ENCODE results near the gene CFL1.
"Not testable (repeated sequence)": the region's sequence is repeated elsewhere in the genome, so short reads cannot be mapped to it uniquely, and the experiment has no call there.

CFL1 gene

DNA sequence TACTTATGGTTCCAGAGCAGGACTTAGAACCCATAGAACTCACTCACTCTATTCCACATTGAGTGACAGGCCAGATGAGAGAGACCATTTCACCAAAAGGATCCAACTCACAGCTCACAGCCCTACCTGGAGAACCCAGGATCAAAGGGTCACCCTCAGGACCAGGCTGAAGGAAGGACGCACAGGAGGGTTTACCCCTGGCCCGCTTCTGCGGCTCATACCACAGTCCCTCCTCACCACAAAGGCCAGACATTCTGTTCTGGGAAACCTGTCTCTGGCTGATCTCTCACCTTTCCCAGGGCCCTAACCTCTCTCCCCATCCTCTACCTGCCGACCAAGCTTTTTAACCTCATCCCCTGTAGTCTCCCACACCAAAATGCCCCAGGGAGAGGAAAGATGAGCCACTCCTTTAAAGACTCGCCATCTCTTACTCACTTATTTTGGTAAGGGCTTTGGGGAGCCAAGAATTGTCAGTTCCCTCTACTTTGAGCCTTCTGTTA, 37.6 kb upstream of the CFL1 start:
- Histone ChIP-seq H3K27me3 (peaks cover 25% of the 10 kb centered on the region), H3K4me1 (no peaks in the 10 kb centered on the region; the same call in none of the 2 replicates), H3K9me3 (no peaks in the 10 kb centered on the region; the same call in 1 of the 2 replicates), H3K4me3 (ENCODE audit: low read depth, low read length) (no peak overlapping the region), H3K36me3 (no peaks in the 10 kb centered on the region)
- TF ChIP-seq, protein P1, sequence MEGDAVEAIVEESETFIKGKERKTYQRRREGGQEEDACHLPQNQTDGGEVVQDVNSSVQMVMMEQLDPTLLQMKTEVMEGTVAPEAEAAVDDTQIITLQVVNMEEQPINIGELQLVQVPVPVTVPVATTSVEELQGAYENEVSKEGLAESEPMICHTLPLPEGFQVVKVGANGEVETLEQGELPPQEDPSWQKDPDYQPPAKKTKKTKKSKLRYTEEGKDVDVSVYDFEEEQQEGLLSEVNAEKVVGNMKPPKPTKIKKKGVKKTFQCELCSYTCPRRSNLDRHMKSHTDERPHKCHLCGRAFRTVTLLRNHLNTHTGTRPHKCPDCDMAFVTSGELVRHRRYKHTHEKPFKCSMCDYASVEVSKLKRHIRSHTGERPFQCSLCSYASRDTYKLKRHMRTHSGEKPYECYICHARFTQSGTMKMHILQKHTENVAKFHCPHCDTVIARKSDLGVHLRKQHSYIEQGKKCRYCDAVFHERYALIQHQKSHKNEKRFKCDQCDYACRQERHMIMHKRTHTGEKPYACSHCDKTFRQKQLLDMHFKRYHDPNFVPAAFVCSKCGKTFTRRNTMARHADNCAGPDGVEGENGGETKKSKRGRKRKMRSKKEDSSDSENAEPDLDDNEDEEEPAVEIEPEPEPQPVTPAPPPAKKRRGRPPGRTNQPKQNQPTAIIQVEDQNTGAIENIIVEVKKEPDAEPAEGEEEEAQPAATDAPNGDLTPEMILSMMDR (IDR thresholded peaks at IDR 0.05; ENCODE audit: low read depth, low read length), result no peak
- no peak for DNase-seq

- no peak for DNase-seq
- TF ChIP-seq, protein P1 (IDR thresholded peaks at IDR 0.05; ENCODE audit: low read depth, low read length), result no peak
- H3K4me3 ChIP-seq (ENCODE audit: low read depth, low read length), result no peak overlapping the region
- H3K4me1 ChIP-seq, result peaks cover 8% of the 10 kb centered on the region
- peaks cover 11% of the 10 kb centered on the region for H3K27me3 ChIP-seq
- H3K36me3 ChIP-seq, result no peaks in the 10 kb centered on the region
- H3K9me3 ChIP-seq, result no peaks in the 10 kb centered on the region; the same call in 1 of the 2 replicates
Observed at GRCh38 chr11:65894034-65894591, 36.1 kb upstream of the CFL1 start.

DNA sequence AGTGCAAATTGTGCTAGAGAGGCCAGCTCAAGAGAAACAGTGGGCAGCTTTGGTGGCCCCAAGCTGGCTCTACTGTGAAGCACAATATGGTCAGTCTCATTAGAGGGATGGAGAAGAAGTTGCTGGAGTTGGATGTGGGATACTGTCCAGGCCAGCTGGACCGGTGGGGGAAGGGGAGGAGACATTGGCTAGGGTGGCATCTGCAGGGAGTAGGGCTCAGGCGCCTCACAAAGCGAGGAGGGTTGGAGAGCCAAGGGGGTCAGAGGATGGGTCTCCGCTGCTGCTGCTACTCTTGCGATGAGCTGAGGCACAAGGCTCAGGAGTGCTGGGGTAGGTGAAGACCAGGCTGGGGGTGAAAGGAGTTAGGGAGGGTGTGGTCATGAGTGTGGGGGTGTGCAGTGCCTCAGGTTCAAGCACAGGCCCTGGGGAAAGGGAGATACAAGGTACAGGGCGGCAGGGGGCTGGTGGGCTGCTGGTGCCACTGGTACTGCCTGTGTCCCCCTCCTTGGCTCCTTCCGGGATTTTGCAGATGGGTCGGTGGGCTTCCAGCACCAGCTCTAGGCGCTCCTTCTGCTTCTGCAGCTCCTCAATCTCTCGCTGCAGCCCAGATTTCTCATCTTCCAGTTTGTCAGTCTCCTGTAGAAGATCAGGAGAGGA, 34.8 kb upstream of the CFL1 start:
- H3K4me1 ChIP-seq, result peaks cover 8% of the 10 kb centered on the region
- no peak for DNase-seq
- H3K4me3 ChIP-seq (ENCODE audit: low read depth, low read length), result peak overlapping the region; percentile 92
- H3K27me3 ChIP-seq, result no peaks in the 10 kb centered on the region
- H3K36me3 ChIP-seq, result no peaks in the 10 kb centered on the region
- TF ChIP-seq, protein P1 (IDR thresholded peaks at IDR 0.05; ENCODE audit: low read depth, low read length), result no peak
- H3K9me3 ChIP-seq, result no peaks in the 10 kb centered on the region

DNA sequence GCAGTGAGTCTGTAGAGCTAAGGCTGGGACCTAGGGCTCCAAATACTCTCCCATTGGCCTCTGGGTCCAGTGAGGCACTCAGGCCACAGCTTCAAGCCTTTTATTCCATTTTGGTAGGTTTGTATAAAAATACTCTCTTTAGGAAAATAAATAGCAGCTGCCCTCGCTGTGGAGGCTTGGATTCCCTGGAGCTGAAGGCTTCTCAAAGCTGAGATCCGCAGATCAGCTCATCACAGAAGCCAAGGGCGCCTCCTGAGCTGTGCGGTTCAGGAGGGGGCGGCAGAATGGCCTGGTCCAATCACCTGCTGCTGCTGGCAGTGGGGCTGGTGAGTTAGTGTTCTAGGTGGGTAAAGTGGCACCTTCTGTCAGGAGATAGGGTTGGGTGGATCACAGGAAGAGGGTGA, 34.2 kb upstream of the CFL1 start:
- peak overlapping the region; percentile 92 for H3K4me3 ChIP-seq (ENCODE audit: low read depth, low read length)
- DNase-seq, H3K4me1 ChIP-seq, H3K27me3 ChIP-seq, H3K36me3 ChIP-seq, H3K9me3 ChIP-seq: not testable (repeated sequence)

DNA sequence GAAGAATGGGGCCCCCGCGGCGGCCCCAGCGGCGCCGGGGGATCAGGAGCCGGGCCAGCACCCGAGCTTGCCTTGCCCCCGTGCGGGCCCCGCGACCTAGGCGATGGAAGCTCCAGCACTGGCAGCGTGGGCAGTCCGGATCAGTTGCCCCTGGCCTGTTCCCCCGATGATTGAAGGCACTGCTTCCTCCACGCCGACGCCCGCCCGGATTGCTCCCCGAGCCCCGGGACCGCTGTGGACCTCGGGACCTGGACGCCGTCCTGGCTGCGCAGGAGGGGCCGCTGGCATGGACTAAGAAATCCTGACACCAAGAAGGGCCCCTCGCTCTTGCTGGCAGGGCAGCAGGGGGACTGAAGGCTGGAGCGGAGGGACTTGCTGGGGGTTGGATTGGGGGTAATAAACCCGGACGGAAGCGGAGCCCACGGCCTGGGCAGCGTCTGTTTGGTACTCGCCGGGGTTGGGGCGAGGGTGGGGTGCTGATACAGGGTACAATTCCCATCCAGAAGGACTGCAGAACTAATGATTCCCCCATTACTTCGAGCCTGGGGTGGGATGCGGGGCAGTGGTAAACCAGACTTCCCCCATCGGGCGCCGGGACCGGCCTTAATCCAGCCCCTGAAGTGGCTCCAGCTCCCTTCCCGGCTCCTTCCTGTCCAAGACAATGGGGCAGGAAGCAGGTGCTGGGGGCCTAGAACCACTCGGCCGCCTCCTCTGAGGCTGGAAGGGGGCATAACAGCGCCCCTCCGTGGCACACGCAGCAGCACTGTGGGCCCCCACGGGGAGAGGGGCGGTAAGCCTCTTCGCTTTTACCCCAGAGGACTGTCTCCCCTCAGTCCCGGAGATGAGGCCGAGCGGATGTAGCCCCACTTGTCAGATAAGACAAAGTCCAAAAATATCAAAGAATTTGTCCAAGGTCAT, 33.5 kb upstream of the CFL1 start:
- H3K9me3 ChIP-seq, result no peaks in the 10 kb centered on the region
- TF ChIP-seq, protein P1 (IDR thresholded peaks at IDR 0.05; ENCODE audit: low read depth, low read length), result peak; percentile 49; the same call in 1 of the 2 replicates
- peaks cover 8% of the 10 kb centered on the region for H3K4me1 ChIP-seq
- peak; percentile 65 for DNase-seq
- peaks cover 6% of the 10 kb centered on the region; the same call in 1 of the 2 replicates for H3K36me3 ChIP-seq
- H3K27me3 ChIP-seq, result no peaks in the 10 kb centered on the region
- H3K4me3 ChIP-seq (ENCODE audit: low read depth, low read length), result peak overlapping the region; percentile 92

Data from BE2C (cell line).